ENCODE measurements around the gene OPA1. TPM values are rescaled to one million over a fixed set of nuclear protein-coding genes. Genes with fewer than 3 reads are reported as not detected.

The OPA1 gene
- total RNA-seq, 4 donors from 2014 or later: 20.3 to 68.4 (median 39.7) TPM

- H3K27me3 ChIP-seq: no peaks in the 10 kb centered on the region
- H3K9me3 ChIP-seq: no peaks in the 10 kb centered on the region
- intact Hi-C loops (cut with DNase I; ENCODE audit: low total_unique reads): no loop called here
- TF ChIP-seq POLR2A (IDR thresholded peaks at IDR 0.05): no peak
- TF ChIP-seq CTCF (IDR thresholded peaks at IDR 0.05): no peak
- peak overlapping the region in 1 of 2 donors; percentile 49 for H3K27ac ChIP-seq
- no peak overlapping the region for H3K4me3 ChIP-seq
- H3K4me1 ChIP-seq: no peaks in the 10 kb centered on the region
- DNase-seq: no peak
- H3K36me3 ChIP-seq: no peaks in the 10 kb centered on the region
These were observed 48.4 kb downstream of the OPA1 start for GRCh38 chr3:193641440-193641775.

- H3K36me3 ChIP-seq: no peaks in the 10 kb centered on the region
- intact Hi-C loops (cut with DNase I; ENCODE audit: low total_unique reads): no loop called here
- no peaks in the 10 kb centered on the region for H3K4me1 ChIP-seq
These were observed 52.8 kb downstream of the OPA1 start for GRCh38 chr3:193645806-193646205.

GRCh38 chr3:193648542-193649076 is 55.6 kb downstream of the OPA1 start:
- no peaks in the 10 kb centered on the region for H3K4me1 ChIP-seq
- H3K36me3 ChIP-seq: no peaks in the 10 kb centered on the region
- no peaks in the 10 kb centered on the region for H3K9me3 ChIP-seq
- no peak for TF ChIP-seq CTCF (IDR thresholded peaks at IDR 0.05)
- no peak for TF ChIP-seq POLR2A (IDR thresholded peaks at IDR 0.05)
- DNase-seq: no peak
- H3K27me3 ChIP-seq: no peaks in the 10 kb centered on the region
- intact Hi-C loops (cut with DNase I; ENCODE audit: low total_unique reads): no loop called here
- no peak overlapping the region for H3K27ac ChIP-seq
- no peak overlapping the region for H3K4me3 ChIP-seq

More at GRCh38 chr3:193645806-193646205, 52.8 kb downstream of the OPA1 start:
- TF ChIP-seq CTCF (IDR thresholded peaks at IDR 0.05) (no peak), POLR2A (IDR thresholded peaks at IDR 0.05) (no peak)
- Histone ChIP-seq H3K9me3 (no peaks in the 10 kb centered on the region), H3K4me3 (no peak overlapping the region), H3K27ac (no peak overlapping the region), H3K27me3 (no peaks in the 10 kb centered on the region)
- DNase-seq: no peak

DNA sequence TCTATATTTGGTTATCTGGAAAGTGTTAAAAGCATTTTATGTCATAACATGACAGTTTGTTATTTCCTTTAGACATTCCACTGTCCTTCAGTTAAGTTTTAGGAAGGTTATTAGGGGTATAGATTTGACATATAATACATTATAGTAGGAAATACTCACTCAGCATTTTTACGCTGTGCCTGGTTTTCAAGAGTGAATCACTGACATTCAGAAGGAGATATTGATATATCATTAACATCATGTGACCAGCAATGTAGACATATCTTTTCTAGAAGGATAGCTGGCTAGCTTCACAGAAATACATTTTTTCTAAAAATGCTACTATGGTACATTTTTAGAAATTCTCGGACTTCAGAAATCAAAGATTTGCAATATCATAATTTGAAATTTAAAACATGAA is 57.6 kb downstream of the OPA1 start:
- Histone ChIP-seq H3K4me1 (no peaks in the 10 kb centered on the region), H3K36me3 (no peaks in the 10 kb centered on the region), H3K27me3 (no peaks in the 10 kb centered on the region), H3K9me3 (no peaks in the 10 kb centered on the region), H3K27ac (no peak overlapping the region), H3K4me3 (no peak overlapping the region)
- no peak for TF ChIP-seq CTCF (IDR thresholded peaks at IDR 0.05)
- no peak for TF ChIP-seq POLR2A (IDR thresholded peaks at IDR 0.05)
- DNase-seq: no peak
- intact Hi-C loops (cut with DNase I; ENCODE audit: low total_unique reads): no loop called here

GRCh38 chr3:193655831-193656433 is 62.9 kb downstream of the OPA1 start:
- H3K9me3 ChIP-seq: no peaks in the 10 kb centered on the region
- no peak for DNase-seq
- intact Hi-C loops (cut with DNase I; ENCODE audit: low total_unique reads): no loop called here
- no peaks in the 10 kb centered on the region for H3K36me3 ChIP-seq
- TF ChIP-seq POLR2A (IDR thresholded peaks at IDR 0.05): no peak
- no peak for TF ChIP-seq CTCF (IDR thresholded peaks at IDR 0.05)
- H3K4me3 ChIP-seq: no peak overlapping the region
- no peak overlapping the region for H3K27ac ChIP-seq
- H3K27me3 ChIP-seq: no peaks in the 10 kb centered on the region
- H3K4me1 ChIP-seq: no peaks in the 10 kb centered on the region

Measured in uterus (tissue), 4 donors.